DND-41 (cell line): ENCODE measurements around the gene INSIG2.

Experiments
- ATAC-seq: fragments of 200-7000 bp; cut with Tn5 transposase; 3 replicates; pipeline ENCODE4 v1.9.1; 2021; ENCODE audit warnings: low read depth; ENCODE audit not compliant: insufficient read depth
- DNase-seq: peaks from one replicate; pipeline ENCODE4 v3.0.0-alpha.2; 2020
- H2AFZ ChIP-seq: 2 replicates; pipeline ENCODE4 v1.6.0; 2012; ENCODE audit warnings: low read depth, low read length
- H3K27ac ChIP-seq: 2 replicates; pipeline ENCODE4 v1.5.1; 2012; ENCODE audit warnings: low read length, inconsistent platforms
- H3K27me3 ChIP-seq: fragments of 200-600 bp; sonication (generic); 2 replicates; pipeline ENCODE4 v1.6.0; 2012; ENCODE audit warnings: low read length, mild to moderate bottlenecking, inconsistent platforms; ENCODE audit not compliant: insufficient read depth, poor library complexity
- H3K36me3 ChIP-seq: 2 replicates; pipeline ENCODE4 v1.5.1; 2012; ENCODE audit warnings: low read length, inconsistent platforms; ENCODE audit not compliant: insufficient read depth
- H3K4me1 ChIP-seq: 2 replicates; pipeline ENCODE4 v1.5.1; 2012; ENCODE audit warnings: mild to moderate bottlenecking, low read length; ENCODE audit not compliant: insufficient read depth
- H3K4me2 ChIP-seq: 2 replicates; pipeline ENCODE4 v1.6.0; 2012; ENCODE audit warnings: mild to moderate bottlenecking, moderate library complexity, low read length, inconsistent platforms; ENCODE audit not compliant: insufficient read depth
- H3K4me3 ChIP-seq, 2 experiments: fragments of 200-600 bp in 1 of 2; shearing (Covaris generic) in 1 of 2; 2 replicates each; pipeline ENCODE4 v1.5.1; 2012 to 2016; ENCODE audit warnings: inconsistent platforms in 2 of 2, low read length in 2 of 2, mild to moderate bottlenecking in 2 of 2, low read depth in 1 of 2, moderate library complexity in 1 of 2
- H3K79me2 ChIP-seq: 2 replicates; pipeline ENCODE4 v1.6.0; 2012; ENCODE audit warnings: low read length, inconsistent platforms; ENCODE audit not compliant: insufficient read depth
- H3K9ac ChIP-seq: 2 replicates; pipeline ENCODE4 v1.6.0; 2012; ENCODE audit warnings: low read depth, mild to moderate bottlenecking, inconsistent platforms, low read length, moderate library complexity
- H3K9me3 ChIP-seq: 2 replicates; pipeline ENCODE4 v1.5.1; 2012; ENCODE audit warnings: low read length, moderate library complexity, mild to moderate bottlenecking, inconsistent platforms; ENCODE audit not compliant: insufficient read depth, severe bottlenecking
- H4K20me1 ChIP-seq: 2 replicates; pipeline ENCODE4 v1.6.0; 2012; ENCODE audit warnings: low read length; ENCODE audit not compliant: insufficient read depth
- CTCF ChIP-seq: IDR thresholded peaks from 2 replicates; pipeline ENCODE4 v1.5.1; 2012; ENCODE audit warnings: borderline replicate concordance, low read length, moderate library complexity, mild to moderate bottlenecking; ENCODE audit not compliant: poor library complexity, severe bottlenecking; ENCODE audit errors: extremely low read depth
- EZH2 ChIP-seq: IDR thresholded peaks from 3 replicates; pipeline ENCODE4 v1.6.1; 2012; ENCODE audit warnings: borderline replicate concordance, low read depth, mild to moderate bottlenecking, moderate library complexity, low read length, inconsistent platforms; ENCODE audit not compliant: severe bottlenecking

INSIG2 gene

GRCh38 chr2:118102433-118103082 lies 14.3 kb downstream of the INSIG2 start:
- Histone ChIP-seq H3K36me3 (peaks cover 64% of the 10 kb centered on the region), H3K79me2 (peaks cover 20% of the 10 kb centered on the region), H3K9ac (no peak overlapping the region), H3K4me3 (no peak overlapping the region), H2AFZ (no peak overlapping the region), H3K4me2 (no peak overlapping the region), H3K27ac (no peak overlapping the region), H3K4me1 (no peaks in the 10 kb centered on the region), H3K9me3 (no peaks in the 10 kb centered on the region), H3K27me3 (no peaks in the 10 kb centered on the region), H4K20me1 (peaks cover 7% of the 10 kb centered on the region; the same call in 1 of the 2 replicates)
- ATAC-seq (no peak), DNase-seq (no peak)
- TF ChIP-seq EZH2: no peak
- TF ChIP-seq CTCF: no peak

GRCh38 chr2:118103951-118104940 lies 16.0 kb downstream of the INSIG2 start:
- Histone ChIP-seq H2AFZ (no peak overlapping the region), H4K20me1 (no peaks in the 10 kb centered on the region; the same call in 1 of the 2 replicates), H3K36me3 (peaks cover 67% of the 10 kb centered on the region), H3K27me3 (no peaks in the 10 kb centered on the region), H3K9ac (no peak overlapping the region), H3K9me3 (no peaks in the 10 kb centered on the region), H3K4me1 (no peaks in the 10 kb centered on the region), H3K79me2 (peaks cover 6% of the 10 kb centered on the region; the same call in 1 of the 2 replicates), H3K4me2 (no peak overlapping the region), H3K4me3 (no peak overlapping the region), H3K27ac (no peak overlapping the region)
- ATAC-seq: no peak
- TF ChIP-seq EZH2 (no peak), CTCF (no peak)
- no peak for DNase-seq

- H3K9ac ChIP-seq: no peak overlapping the region
- DNase-seq (no peak), ATAC-seq (no peak)
- H3K27me3 ChIP-seq: no peaks in the 10 kb centered on the region
- no peaks in the 10 kb centered on the region for H3K4me1 ChIP-seq
- H3K79me2 ChIP-seq: no peaks in the 10 kb centered on the region
- no peak overlapping the region for H3K27ac ChIP-seq
- no peak overlapping the region for H3K4me2 ChIP-seq
- peaks cover 62% of the 10 kb centered on the region for H3K36me3 ChIP-seq
- no peaks in the 10 kb centered on the region for H3K9me3 ChIP-seq
- no peak overlapping the region for H2AFZ ChIP-seq
- TF ChIP-seq EZH2: no peak
- TF ChIP-seq CTCF: no peak
- H4K20me1 ChIP-seq: no peaks in the 10 kb centered on the region; the same call in 1 of the 2 replicates
- H3K4me3 ChIP-seq: no peak overlapping the region
Observed at GRCh38 chr2:118105497-118105896, 17.2 kb downstream of the INSIG2 start.
